ENCODE data around the gene CWF19L2.

DNA sequence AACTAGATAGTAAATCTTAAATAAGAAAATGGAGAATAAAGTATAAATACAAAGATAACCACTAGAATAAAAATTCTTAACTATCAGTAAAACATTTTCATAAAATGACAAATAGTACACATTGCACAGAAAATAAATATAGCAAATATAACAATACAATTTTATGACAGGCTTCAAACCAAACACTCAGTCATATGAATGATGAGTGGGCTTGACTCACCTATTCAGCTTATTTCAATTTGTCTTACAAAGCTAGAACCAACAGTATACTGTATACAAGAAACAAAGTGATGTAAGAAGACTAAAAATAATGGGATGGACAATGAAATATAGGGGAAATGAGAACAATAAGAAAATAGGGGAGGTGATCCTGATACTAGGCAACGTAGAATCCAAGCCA is 141.2 kb downstream of the CWF19L2 start:
- TF ChIP-seq, protein P1, sequence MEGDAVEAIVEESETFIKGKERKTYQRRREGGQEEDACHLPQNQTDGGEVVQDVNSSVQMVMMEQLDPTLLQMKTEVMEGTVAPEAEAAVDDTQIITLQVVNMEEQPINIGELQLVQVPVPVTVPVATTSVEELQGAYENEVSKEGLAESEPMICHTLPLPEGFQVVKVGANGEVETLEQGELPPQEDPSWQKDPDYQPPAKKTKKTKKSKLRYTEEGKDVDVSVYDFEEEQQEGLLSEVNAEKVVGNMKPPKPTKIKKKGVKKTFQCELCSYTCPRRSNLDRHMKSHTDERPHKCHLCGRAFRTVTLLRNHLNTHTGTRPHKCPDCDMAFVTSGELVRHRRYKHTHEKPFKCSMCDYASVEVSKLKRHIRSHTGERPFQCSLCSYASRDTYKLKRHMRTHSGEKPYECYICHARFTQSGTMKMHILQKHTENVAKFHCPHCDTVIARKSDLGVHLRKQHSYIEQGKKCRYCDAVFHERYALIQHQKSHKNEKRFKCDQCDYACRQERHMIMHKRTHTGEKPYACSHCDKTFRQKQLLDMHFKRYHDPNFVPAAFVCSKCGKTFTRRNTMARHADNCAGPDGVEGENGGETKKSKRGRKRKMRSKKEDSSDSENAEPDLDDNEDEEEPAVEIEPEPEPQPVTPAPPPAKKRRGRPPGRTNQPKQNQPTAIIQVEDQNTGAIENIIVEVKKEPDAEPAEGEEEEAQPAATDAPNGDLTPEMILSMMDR (IDR thresholded peaks at IDR 0.05), result no peak
- no peak for TF ChIP-seq POLR2A (IDR thresholded peaks at IDR 0.05)
